HL-60 (cell line): ENCODE results near the gene TMTC1.

Experiments
- DNase-seq, 2 experiments: peaks; one replicate each; pipeline ENCODE4 v3.0.0-alpha.2; 2010 to 2020; ENCODE audit warnings: low read depth in 1 of 2, low spot score in 1 of 2
- H3K27ac ChIP-seq: fragments of 250-450 bp; sonication (Bioruptor Pico); replicated peaks from 2 replicates; pipeline ENCODE4 v1.5.1; 2020; ENCODE audit warnings: mild to moderate bottlenecking, moderate library complexity
- H3K27me3 ChIP-seq: fragments of 250-450 bp; sonication (Bioruptor Pico); 2 replicates; pipeline ENCODE4 v1.5.1; 2021; ENCODE audit warnings: mild to moderate bottlenecking, moderate library complexity; ENCODE audit not compliant: insufficient read depth, poor library complexity, severe bottlenecking
- H3K4me3 ChIP-seq: replicated peaks from 2 replicates; pipeline ENCODE4 v1.5.1; 2011; ENCODE audit warnings: mild to moderate bottlenecking, control low read depth, low read length; ENCODE audit not compliant: insufficient read depth
- CTCF ChIP-seq: IDR thresholded peaks from one replicate; pipeline ENCODE4 v1.5.1; 2011; ENCODE audit warnings: low read length, control low read depth, inconsistent platforms; ENCODE audit not compliant: insufficient read depth
- GABPA ChIP-seq: IDR thresholded peaks from 2 replicates; pipeline ENCODE4 v1.6.1; 2012; ENCODE audit warnings: low read depth
- POLR2AphosphoS5 ChIP-seq: IDR thresholded peaks from 2 replicates; pipeline ENCODE4 v1.6.1; 2012; ENCODE audit warnings: low read depth
- REST ChIP-seq: IDR thresholded peaks from 2 replicates; pipeline ENCODE4 v1.6.1; 2012; ENCODE audit warnings: low read depth; ENCODE audit not compliant: insufficient replicate concordance
- SPI1 ChIP-seq: IDR thresholded peaks from 2 replicates; pipeline ENCODE4 v1.6.1; 2012; ENCODE audit warnings: low read depth, mild to moderate bottlenecking, borderline replicate concordance

The TMTC1 gene

GRCh38 chr12:29455087-29455486 lies 328.7 kb downstream of the TMTC1 start:
- no peak overlapping the region for H3K4me3 ChIP-seq
- no peaks in the 10 kb centered on the region for H3K27me3 ChIP-seq
- DNase-seq: no peak
- TF ChIP-seq REST: no peak
- no peak for TF ChIP-seq POLR2AphosphoS5
- TF ChIP-seq SPI1: no peak
- no peak for TF ChIP-seq CTCF
- TF ChIP-seq GABPA: no peak
- H3K27ac ChIP-seq: no peak overlapping the region

- no peak for DNase-seq
- no peak for TF ChIP-seq REST
- TF ChIP-seq GABPA: no peak
- TF ChIP-seq POLR2AphosphoS5: no peak
- TF ChIP-seq CTCF: no peak
- no peak for TF ChIP-seq SPI1
- no peak overlapping the region for H3K4me3 ChIP-seq
- no peak overlapping the region for H3K27ac ChIP-seq
- H3K27me3 ChIP-seq: no peaks in the 10 kb centered on the region
Measured at GRCh38 chr12:29451888-29452287, 331.9 kb downstream of the TMTC1 start.
